GM18511 (cell line): ENCODE data around the gene ZPBP2.

Experiments used
- ATAC-seq: cut with Tn5 transposase; IDR thresholded peaks from one replicate; pipeline ENCODE4 v1.9.1; 2021; ENCODE audit warnings: mild to moderate bottlenecking, moderate library complexity; ENCODE audit not compliant: unreplicated experiment

The ZPBP2 gene

GRCh38 chr17:39904990-39905288, 36.9 kb downstream of the ZPBP2 start:
- no peak for ATAC-seq

GRCh38 chr17:39908789-39909352, 40.9 kb downstream of the ZPBP2 start:
- no peak for ATAC-seq

GRCh38 chr17:39913989-39914388, 46.0 kb downstream of the ZPBP2 start:
- ATAC-seq: no peak

- no peak for ATAC-seq
Measured at GRCh38 chr17:39915559-39915958, 47.6 kb downstream of the ZPBP2 start.

GRCh38 chr17:39916918-39917317, 48.9 kb downstream of the ZPBP2 start:
- no peak for ATAC-seq

GRCh38 chr17:39919087-39919683, 51.2 kb downstream of the ZPBP2 start:
- no peak for ATAC-seq

- no peak for ATAC-seq
Measured at GRCh38 chr17:39920218-39921210, 52.5 kb downstream of the ZPBP2 start.

- ATAC-seq: no peak
Measured at GRCh38 chr17:39921323-39921722, 53.3 kb downstream of the ZPBP2 start.

GRCh38 chr17:39922006-39922405, 54.0 kb downstream of the ZPBP2 start:
- ATAC-seq: no peak

GRCh38 chr17:39923230-39923629, 55.2 kb downstream of the ZPBP2 start:
- ATAC-seq: no peak

- no peak for ATAC-seq
Measured at GRCh38 chr17:39923836-39924690, 56.1 kb downstream of the ZPBP2 start.

GRCh38 chr17:39924691-39925055, 56.7 kb downstream of the ZPBP2 start:
- ATAC-seq: no peak

- ATAC-seq: no peak
Measured at GRCh38 chr17:39925282-39926134, 57.5 kb downstream of the ZPBP2 start.

GRCh38 chr17:39926135-39926587, 58.2 kb downstream of the ZPBP2 start:
- no peak for ATAC-seq

- peak; percentile 39 for ATAC-seq
Measured at GRCh38 chr17:39926588-39927100, 58.6 kb downstream of the ZPBP2 start.
